Glutamatergic neuron (in vitro differentiated cells): ENCODE results near the gene SCUBE1. TPM values are rescaled to one million over a fixed set of nuclear protein-coding genes. Genes with fewer than 3 reads are reported as not detected.

Experiments
- DNase-seq: peaks from one replicate; pipeline ENCODE4 v3.0.0; 2022
- H3K27ac Mint-ChIP-seq: one replicate; pipeline ENCODE4 v1.8.0; 2020; ENCODE audit warnings: mild to moderate bottlenecking, mixed read lengths, inconsistent platforms; ENCODE audit not compliant: unreplicated experiment
- H3K27me3 Mint-ChIP-seq: one replicate; pipeline ENCODE4 v1.8.0; 2020; ENCODE audit warnings: mild to moderate bottlenecking, moderate library complexity, mixed read lengths, inconsistent platforms; ENCODE audit not compliant: unreplicated experiment
- H3K36me3 Mint-ChIP-seq: one replicate; pipeline ENCODE4 v1.8.0; 2020; ENCODE audit warnings: mild to moderate bottlenecking, mixed read lengths, inconsistent platforms; ENCODE audit not compliant: unreplicated experiment
- H3K4me1 Mint-ChIP-seq: one replicate; pipeline ENCODE4 v1.8.0; 2020; ENCODE audit warnings: mild to moderate bottlenecking, low read depth, mixed read lengths, inconsistent platforms; ENCODE audit not compliant: unreplicated experiment
- H3K4me3 Mint-ChIP-seq: one replicate; pipeline ENCODE4 v1.8.0; 2020; ENCODE audit warnings: mild to moderate bottlenecking, mixed read lengths, inconsistent platforms; ENCODE audit not compliant: unreplicated experiment
- H3K9me3 Mint-ChIP-seq: one replicate; pipeline ENCODE4 v1.8.0; 2020; ENCODE audit warnings: mild to moderate bottlenecking, moderate library complexity, mixed read lengths, inconsistent platforms; ENCODE audit not compliant: unreplicated experiment
- total RNA-seq: library from RNA; stranded (reverse); fragmentation: NEBNext Ultra II Directional; extraction: Animal tissue kit (Norgen Biotek cat#: 25700); gene quantifications from one replicate; pipeline ENCODE4 v1.2.1, GENCODE V29; 2021; ENCODE audit not compliant: unreplicated experiment
- TF ChIP-seq, protein P1 (sequence below): fragments of 200-600 bp; sonication (generic); IDR thresholded peaks from one replicate; pipeline ENCODE4 v1.5.0; 2021; ENCODE audit not compliant: partially characterized antibody, unreplicated experiment

The SCUBE1 gene
- total RNA-seq, 1 donor from 2014 or later, result 25.8 TPM

DNA sequence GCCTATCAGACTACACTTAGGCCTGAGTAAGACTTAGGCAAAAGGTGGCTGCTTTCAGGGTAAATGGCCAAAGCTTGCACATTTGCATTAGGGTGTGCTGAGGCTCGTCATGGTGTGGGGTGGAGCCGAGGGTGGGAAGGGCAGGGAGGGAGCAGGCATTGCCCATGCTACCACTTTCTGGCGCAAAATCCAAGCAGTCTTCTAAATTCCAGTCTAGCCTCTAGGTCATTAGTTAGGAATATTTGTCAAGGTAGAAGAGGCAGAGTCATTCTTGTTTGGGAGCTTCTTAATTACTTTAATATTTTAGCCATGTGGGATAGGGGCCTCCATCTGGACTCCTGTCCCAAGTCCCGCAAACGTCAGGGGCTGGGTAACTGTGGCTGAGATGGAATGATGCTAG, 28.6 kb downstream of the SCUBE1 start:
- peaks cover 1% of the 10 kb centered on the region for H3K27me3 Mint-ChIP-seq
- peaks cover 25% of the 10 kb centered on the region for H3K4me1 Mint-ChIP-seq
- H3K36me3 Mint-ChIP-seq, result no peaks in the 10 kb centered on the region
- TF ChIP-seq, protein P1, sequence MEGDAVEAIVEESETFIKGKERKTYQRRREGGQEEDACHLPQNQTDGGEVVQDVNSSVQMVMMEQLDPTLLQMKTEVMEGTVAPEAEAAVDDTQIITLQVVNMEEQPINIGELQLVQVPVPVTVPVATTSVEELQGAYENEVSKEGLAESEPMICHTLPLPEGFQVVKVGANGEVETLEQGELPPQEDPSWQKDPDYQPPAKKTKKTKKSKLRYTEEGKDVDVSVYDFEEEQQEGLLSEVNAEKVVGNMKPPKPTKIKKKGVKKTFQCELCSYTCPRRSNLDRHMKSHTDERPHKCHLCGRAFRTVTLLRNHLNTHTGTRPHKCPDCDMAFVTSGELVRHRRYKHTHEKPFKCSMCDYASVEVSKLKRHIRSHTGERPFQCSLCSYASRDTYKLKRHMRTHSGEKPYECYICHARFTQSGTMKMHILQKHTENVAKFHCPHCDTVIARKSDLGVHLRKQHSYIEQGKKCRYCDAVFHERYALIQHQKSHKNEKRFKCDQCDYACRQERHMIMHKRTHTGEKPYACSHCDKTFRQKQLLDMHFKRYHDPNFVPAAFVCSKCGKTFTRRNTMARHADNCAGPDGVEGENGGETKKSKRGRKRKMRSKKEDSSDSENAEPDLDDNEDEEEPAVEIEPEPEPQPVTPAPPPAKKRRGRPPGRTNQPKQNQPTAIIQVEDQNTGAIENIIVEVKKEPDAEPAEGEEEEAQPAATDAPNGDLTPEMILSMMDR, result no peak
- peaks cover 4% of the 10 kb centered on the region for H3K9me3 Mint-ChIP-seq
- no peak overlapping the region for H3K4me3 Mint-ChIP-seq
- no peak overlapping the region for H3K27ac Mint-ChIP-seq
- peak; percentile 2 for DNase-seq

DNA sequence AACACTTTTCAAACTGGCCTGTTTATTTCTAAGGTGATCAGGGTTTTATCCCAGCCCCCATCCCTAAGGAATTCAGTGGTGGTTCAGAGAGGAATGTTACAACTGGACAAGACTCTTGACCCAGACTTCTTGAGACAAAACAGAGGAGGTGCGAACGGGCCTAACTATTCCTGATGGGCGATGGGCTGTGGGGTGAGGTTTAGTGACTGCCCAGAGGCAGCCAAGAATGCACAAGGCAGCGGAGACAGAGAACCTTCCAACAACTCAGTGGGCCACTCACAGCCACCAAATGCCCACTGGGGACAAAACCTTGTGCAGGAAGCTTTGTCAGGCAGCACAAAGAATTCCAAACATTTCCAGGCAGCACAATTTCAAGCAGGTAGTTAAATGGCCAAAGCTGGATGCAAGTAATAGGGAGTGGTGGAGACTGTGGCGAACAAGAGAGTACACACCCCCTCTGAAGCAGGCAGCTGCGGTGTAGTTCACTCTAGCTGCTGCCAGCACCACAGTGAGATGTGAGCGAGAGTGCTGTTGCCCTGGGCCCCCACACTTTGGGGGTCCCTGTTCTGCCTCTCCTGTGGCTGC, 29.2 kb downstream of the SCUBE1 start:
- peaks cover 27% of the 10 kb centered on the region for H3K4me1 Mint-ChIP-seq
- no peak overlapping the region for H3K27ac Mint-ChIP-seq
- H3K9me3 Mint-ChIP-seq, result peaks cover 4% of the 10 kb centered on the region
- no peaks in the 10 kb centered on the region for H3K36me3 Mint-ChIP-seq
- TF ChIP-seq, protein P1, result no peak
- peaks cover 3% of the 10 kb centered on the region for H3K27me3 Mint-ChIP-seq
- no peak overlapping the region for H3K4me3 Mint-ChIP-seq
- peak; percentile 8 for DNase-seq

DNA sequence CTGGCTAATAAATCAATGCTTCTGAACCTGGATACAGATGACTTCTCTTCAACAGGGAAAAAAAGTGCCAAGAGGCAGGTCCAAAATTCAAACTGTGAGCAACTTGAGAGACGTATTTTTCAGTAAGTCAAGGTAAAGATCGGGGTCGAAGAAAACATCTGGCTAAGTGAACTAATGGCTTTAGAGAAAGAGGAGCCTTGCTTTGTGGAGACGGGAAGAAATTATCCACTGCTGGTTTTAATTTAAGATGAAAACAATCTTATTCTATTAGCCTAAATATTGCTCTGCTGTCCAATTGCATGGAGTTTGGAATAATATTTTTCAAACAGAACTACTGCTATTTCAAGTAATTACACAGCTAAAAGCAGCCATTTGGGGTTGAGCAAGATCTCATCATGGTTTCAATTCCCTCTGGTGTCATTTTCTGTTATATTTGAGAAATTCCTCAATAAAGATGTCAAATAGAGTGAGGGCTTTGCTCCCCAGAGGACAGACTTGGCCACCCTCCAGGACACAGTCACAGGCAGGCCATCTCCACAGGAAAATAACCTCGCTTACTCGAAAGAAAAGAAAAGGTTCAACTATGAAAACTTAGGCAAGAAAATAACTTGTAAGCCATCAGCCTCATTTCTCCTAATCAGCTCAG, 29.8 kb downstream of the SCUBE1 start:
- H3K27ac Mint-ChIP-seq, result no peak overlapping the region
- peaks cover 31% of the 10 kb centered on the region for H3K4me1 Mint-ChIP-seq
- H3K27me3 Mint-ChIP-seq, result peaks cover 3% of the 10 kb centered on the region
- H3K9me3 Mint-ChIP-seq, result peaks cover 4% of the 10 kb centered on the region
- H3K36me3 Mint-ChIP-seq, result no peaks in the 10 kb centered on the region
- peak overlapping the region; percentile 4 for H3K4me3 Mint-ChIP-seq
- TF ChIP-seq, protein P1, result no peak
- DNase-seq, result peak; percentile 6

DNA sequence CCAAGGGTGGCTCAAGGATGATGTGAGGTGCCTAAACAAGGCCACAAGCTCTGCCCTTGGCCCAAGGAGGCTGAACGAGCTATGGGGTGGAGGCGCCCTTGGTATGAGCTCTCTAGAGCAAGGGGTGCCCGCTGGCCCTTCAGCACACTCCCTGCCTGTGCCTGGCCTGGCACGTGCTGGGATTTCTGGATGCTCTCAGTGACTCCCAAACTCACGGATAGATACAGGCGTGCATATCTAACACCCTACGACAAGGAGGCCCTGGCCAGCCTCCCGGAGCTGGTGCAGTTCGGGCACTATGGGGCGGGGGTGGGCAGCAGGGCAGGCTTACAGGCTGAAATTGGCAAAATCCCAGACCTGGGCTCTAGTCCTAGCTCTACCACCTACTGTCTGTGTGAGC, 30.6 kb downstream of the SCUBE1 start:
- TF ChIP-seq, protein P1, result no peak
- Mint-ChIP-seq H3K27me3 (peaks cover 3% of the 10 kb centered on the region), H3K4me3 (no peak overlapping the region), H3K36me3 (no peaks in the 10 kb centered on the region), H3K9me3 (peaks cover 4% of the 10 kb centered on the region), H3K4me1 (peaks cover 34% of the 10 kb centered on the region), H3K27ac (no peak overlapping the region)
- DNase-seq, result peak; percentile 7

DNA sequence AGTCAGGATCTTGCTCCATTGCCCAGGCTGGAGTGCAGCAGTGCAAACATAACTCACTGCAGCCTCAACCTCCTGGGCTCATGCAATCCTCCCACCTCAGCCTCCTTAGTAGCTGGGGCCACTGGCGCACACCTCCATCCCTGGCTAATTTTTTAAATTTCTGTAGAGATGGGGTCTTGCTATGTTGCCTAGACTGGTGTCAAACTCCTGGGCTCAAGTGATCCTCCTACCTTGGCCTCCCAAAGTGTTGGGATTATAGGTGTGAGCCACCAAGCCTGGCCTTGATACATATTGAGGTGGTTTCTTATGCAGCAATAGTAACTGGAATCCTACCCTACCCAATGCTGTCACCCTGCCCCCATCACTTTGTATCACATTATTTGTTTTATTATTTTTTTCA, 32.4 kb downstream of the SCUBE1 start:
- Mint-ChIP-seq H3K4me3 (no peak overlapping the region), H3K27me3 (peaks cover 3% of the 10 kb centered on the region), H3K27ac (no peak overlapping the region), H3K4me1 (peaks cover 23% of the 10 kb centered on the region), H3K9me3 (peaks cover 6% of the 10 kb centered on the region), H3K36me3 (no peaks in the 10 kb centered on the region)
- TF ChIP-seq, protein P1, result no peak
- DNase-seq, result peak; percentile 0
